ENCODE measurements around the gene ZC3H12D.

Gene ZC3H12D

GRCh38 chr6:149443411-149444181 is 41.2 kb downstream of the ZC3H12D start:
- DNase-seq (ENCODE audit: low read depth, low spot score): no peak

GRCh38 chr6:149441740-149442139 is 43.1 kb downstream of the ZC3H12D start:
- no peak for DNase-seq (ENCODE audit: low read depth, low spot score)

GRCh38 chr6:149440735-149441671 is 43.8 kb downstream of the ZC3H12D start:
- DNase-seq (ENCODE audit: low read depth, low spot score): no peak

GRCh38 chr6:149439626-149440025 is 45.2 kb downstream of the ZC3H12D start:
- DNase-seq (ENCODE audit: low read depth, low spot score): no peak

- DNase-seq (ENCODE audit: low read depth, low spot score): no peak
These were observed 46.0 kb downstream of the ZC3H12D start for GRCh38 chr6:149438855-149439254.

- no peak for DNase-seq (ENCODE audit: low read depth, low spot score)
These were observed 47.6 kb downstream of the ZC3H12D start for GRCh38 chr6:149437212-149437611.

- no peak for DNase-seq (ENCODE audit: low read depth, low spot score)
These were observed 48.2 kb downstream of the ZC3H12D start for GRCh38 chr6:149436647-149437046.

- DNase-seq (ENCODE audit: low read depth, low spot score): no peak
These were observed 48.8 kb downstream of the ZC3H12D start for GRCh38 chr6:149435919-149436586.

- no peak for DNase-seq (ENCODE audit: low read depth, low spot score)
These were observed 50.9 kb downstream of the ZC3H12D start for GRCh38 chr6:149433881-149434280.

GRCh38 chr6:149433405-149433804 is 51.4 kb downstream of the ZC3H12D start:
- no peak for DNase-seq (ENCODE audit: low read depth, low spot score)

GRCh38 chr6:149431905-149432775 is 52.7 kb downstream of the ZC3H12D start:
- peak; percentile 97 for DNase-seq (ENCODE audit: low read depth, low spot score)

- no peak for DNase-seq (ENCODE audit: low read depth, low spot score)
These were observed 55.1 kb downstream of the ZC3H12D start for GRCh38 chr6:149429427-149430360.

- no peak for DNase-seq (ENCODE audit: low read depth, low spot score)
These were observed 56.2 kb downstream of the ZC3H12D start for GRCh38 chr6:149428606-149429005.

GRCh38 chr6:149425754-149426153 is 59.1 kb downstream of the ZC3H12D start:
- no peak for DNase-seq (ENCODE audit: low read depth, low spot score)

- DNase-seq (ENCODE audit: low read depth, low spot score): no peak
These were observed 59.6 kb downstream of the ZC3H12D start for GRCh38 chr6:149425224-149425623.

GRCh38 chr6:149423964-149424440 is 60.8 kb downstream of the ZC3H12D start:
- no peak for DNase-seq (ENCODE audit: low read depth, low spot score)

- DNase-seq (ENCODE audit: low read depth, low spot score): no peak
These were observed 62.2 kb downstream of the ZC3H12D start for GRCh38 chr6:149422581-149422980.

GRCh38 chr6:149421132-149421531 is 63.7 kb downstream of the ZC3H12D start:
- no peak for DNase-seq (ENCODE audit: low read depth, low spot score)

GRCh38 chr6:149419696-149420404 is 65.0 kb downstream of the ZC3H12D start:
- DNase-seq (ENCODE audit: low read depth, low spot score): no peak
